ENCODE results near the gene IL2RA. TPM values are rescaled to one million over a fixed set of nuclear protein-coding genes. Genes with fewer than 3 reads are reported as not detected.

IL2RA gene
- total RNA-seq, 1 experiment from 2014 or later, result not detected

- Histone ChIP-seq H2AK5ac (ENCODE audit: insufficient read length, low read length) (no peak overlapping the region), H2BK120ac (ENCODE audit: low read depth, low read length, poor library complexity, severe bottlenecking) (no peak overlapping the region), H4K5ac (ENCODE audit: insufficient read length, low read depth, low read length) (no peak overlapping the region), H2AFZ (ENCODE audit: low read length) (no peak overlapping the region), H2BK15ac (ENCODE audit: low read depth, low read length) (no peak overlapping the region), H3K9me3 (ENCODE audit: control insufficient read depth, low read depth, low read length) (no peaks in the 10 kb centered on the region), H3T11ph (ENCODE audit: low read length) (no peak overlapping the region), H2BK12ac (ENCODE audit: insufficient read length, low read depth, low read length) (no peak overlapping the region), H3K27me3 (ENCODE audit: insufficient read depth, low read length) (no peaks in the 10 kb centered on the region), H3K23me2 (ENCODE audit: insufficient read length, low read depth, low read length, poor library complexity, severe bottlenecking) (no peaks in the 10 kb centered on the region), H4K8ac (replicated peaks; ENCODE audit: insufficient read length, low read depth, low read length) (no peak overlapping the region), H3K4ac (ENCODE audit: low read depth, low read length) (no peak overlapping the region), H3K18ac (ENCODE audit: insufficient read length, low read depth, low read length) (no peak overlapping the region), H3K9ac (ENCODE audit: extremely low read depth, insufficient read length, low read length) (no peak overlapping the region), H3K23ac (ENCODE audit: insufficient read length, low read depth, low read length) (no peak overlapping the region), H4K91ac (ENCODE audit: insufficient read length, low read depth, low read length) (no peak overlapping the region), H3K79me1 (ENCODE audit: insufficient read depth, low read depth, low read length, poor library complexity, severe bottlenecking) (no peaks in the 10 kb centered on the region), H3K56ac (ENCODE audit: insufficient read length, low read depth, low read length) (no peak overlapping the region), H3K27ac (ENCODE audit: insufficient read length, low read depth, low read length) (no peak overlapping the region), H3K4me2 (ENCODE audit: insufficient read depth, insufficient read length, low read length) (no peak overlapping the region), H2BK20ac (ENCODE audit: low read depth, low read length, poor library complexity, severe bottlenecking) (no peak overlapping the region), H4K20me1 (ENCODE audit: control insufficient read depth, insufficient read depth, insufficient read length) (no peaks in the 10 kb centered on the region), H3K14ac (ENCODE audit: insufficient read depth, low read length) (no peak overlapping the region), H3K79me2 (ENCODE audit: insufficient read depth, low read length) (no peaks in the 10 kb centered on the region), H2BK5ac (ENCODE audit: insufficient read length, low read length) (no peak overlapping the region), H3K4me1 (ENCODE audit: insufficient read depth, low read length) (no peaks in the 10 kb centered on the region)
- Mint-ChIP-seq H3K4me1 (no peaks in the 10 kb centered on the region), H3K9me3 (no peaks in the 10 kb centered on the region), H3K36me3 (ENCODE audit: insufficient read depth in 1 of 3, low read depth in 3 of 3) (no peaks in the 10 kb centered on the region), H3K27me3 (ENCODE audit: low read depth) (peaks cover 17% of the 10 kb centered on the region), H3K4me3 (no peak overlapping the region), H3K27ac (no peak overlapping the region; a peak in 1 of 7 replicates)
- WGBS (ENCODE audit: extremely low coverage, insufficient read length, low lambda C conversion rate), result no CpG with 5 or more reads among the region's 5 CpGs
- no peak for TF ChIP-seq CTCF (conservative IDR thresholded peaks at IDR 0.05)
- DNase-seq, result no peak
These were observed 94.0 kb downstream of the IL2RA start for GRCh38 chr10:5968037-5968680.

All from H9 (cell line).